Measurements from ENCODE around the gene GTSE1.
A peak's percentile ranks its signal among the peaks of the same experiment; 100 is the strongest.

GTSE1 gene

DNA sequence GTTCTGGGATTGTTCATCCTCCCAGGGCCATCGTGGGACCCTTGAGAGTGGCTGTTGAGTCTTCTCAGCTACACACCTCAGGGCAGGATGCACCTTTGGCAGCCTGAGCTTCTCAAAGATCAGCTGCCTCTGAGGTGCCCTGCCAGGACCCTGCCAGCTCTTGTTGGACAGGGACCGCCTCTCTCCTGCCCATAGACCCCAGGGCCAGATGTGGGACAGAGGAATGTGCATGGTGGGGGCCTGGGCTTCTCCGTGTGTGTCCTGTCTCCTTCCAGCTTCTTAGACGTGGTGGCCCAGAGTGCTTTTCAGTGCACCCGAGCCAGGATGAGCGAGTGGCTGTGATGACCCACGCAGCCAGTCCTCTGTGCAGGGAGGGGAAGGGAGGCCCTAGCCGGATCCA is 32.9 kb downstream of the GTSE1 start:
- no peak for DNase-seq

GRCh38 chr22:46330426-46330825 is 33.8 kb downstream of the GTSE1 start:
- no peak for DNase-seq

DNA sequence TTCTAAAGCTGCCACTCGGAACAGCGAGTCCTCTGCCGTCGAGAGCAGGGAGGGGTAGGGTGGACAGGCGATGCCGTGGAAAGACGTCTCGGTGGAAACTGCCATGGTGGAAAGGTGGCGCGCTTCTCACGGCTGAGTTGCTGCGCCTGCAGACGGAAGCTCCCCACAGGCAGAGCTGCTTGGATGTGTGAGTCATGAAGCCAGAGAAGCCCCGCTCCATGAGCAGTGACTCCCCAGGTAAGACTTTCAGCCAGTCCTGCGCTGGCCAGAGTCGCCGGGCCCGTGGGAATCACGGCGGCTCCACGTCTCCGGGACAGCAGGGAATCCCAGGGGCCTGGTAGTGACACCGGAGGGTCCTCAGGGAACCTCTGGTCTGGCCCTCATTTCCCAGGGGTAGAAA is 34.8 kb downstream of the GTSE1 start:
- DNase-seq = no peak

DNA sequence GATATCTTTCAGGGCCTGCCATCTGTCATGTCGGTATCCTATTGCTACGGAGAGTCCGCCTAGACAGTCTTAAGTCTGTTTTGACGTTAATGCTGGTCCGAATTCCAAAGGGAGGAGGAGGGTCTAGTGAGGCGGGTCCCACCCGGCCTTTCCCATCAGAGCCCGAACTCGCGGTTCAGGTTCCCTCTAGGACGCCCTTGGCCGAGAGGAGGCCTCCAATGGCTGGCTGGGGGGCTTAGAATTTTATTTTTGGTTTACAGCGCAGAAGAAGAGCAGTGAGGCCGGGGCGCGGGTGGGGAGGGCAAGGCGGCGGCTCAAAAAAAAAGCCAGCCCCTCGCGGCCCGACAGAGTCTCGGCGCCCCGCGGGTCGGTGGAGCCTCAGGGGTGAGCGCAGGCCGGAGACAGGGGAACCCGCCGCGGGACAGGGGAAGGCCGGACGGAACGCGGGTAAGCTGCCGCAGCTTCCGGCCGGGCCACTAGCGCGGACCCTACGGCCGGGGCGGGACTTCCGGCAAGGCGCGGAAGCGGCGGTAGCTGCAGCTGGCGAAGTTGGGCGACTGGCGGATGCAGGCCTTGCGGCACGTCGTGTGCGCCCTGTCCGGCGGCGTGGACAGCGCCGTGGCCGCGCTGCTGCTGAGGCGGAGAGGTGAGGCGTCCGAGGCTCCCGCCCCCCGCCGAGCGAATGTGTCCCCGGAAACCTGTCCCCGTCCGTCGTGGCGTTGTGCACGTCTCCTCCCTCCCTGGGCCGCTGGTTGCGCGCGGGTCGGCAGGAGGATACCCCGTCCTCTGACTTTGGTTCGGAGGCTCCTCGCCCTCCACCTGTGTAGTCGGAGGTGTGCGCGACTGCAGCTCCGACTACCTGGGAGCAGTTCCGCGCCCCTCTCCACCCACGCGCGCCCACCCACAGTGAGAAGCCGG is 38.8 kb downstream of the GTSE1 start, which contains the start of gene TRMU:
TRMU (plus strand) TSS at position 514 of the 918 bp plus-strand sequence; CDS start at position 565, 51 bp downstream.
- peak; percentile 19 for DNase-seq

- no peak for DNase-seq
Observed at GRCh38 chr22:46336119-46337078, 39.7 kb downstream of the GTSE1 start.

- DNase-seq = no peak
Observed at GRCh38 chr22:46337870-46338269, 41.2 kb downstream of the GTSE1 start.

GRCh38 chr22:46338636-46339035 is 42.0 kb downstream of the GTSE1 start:
- DNase-seq = no peak

- no peak for DNase-seq
Observed at GRCh38 chr22:46339956-46340355, 43.3 kb downstream of the GTSE1 start.

- DNase-seq = no peak
Observed at GRCh38 chr22:46340676-46341075, 44.0 kb downstream of the GTSE1 start.

GRCh38 chr22:46346680-46347405 is 50.2 kb downstream of the GTSE1 start:
- DNase-seq = no peak

DNA sequence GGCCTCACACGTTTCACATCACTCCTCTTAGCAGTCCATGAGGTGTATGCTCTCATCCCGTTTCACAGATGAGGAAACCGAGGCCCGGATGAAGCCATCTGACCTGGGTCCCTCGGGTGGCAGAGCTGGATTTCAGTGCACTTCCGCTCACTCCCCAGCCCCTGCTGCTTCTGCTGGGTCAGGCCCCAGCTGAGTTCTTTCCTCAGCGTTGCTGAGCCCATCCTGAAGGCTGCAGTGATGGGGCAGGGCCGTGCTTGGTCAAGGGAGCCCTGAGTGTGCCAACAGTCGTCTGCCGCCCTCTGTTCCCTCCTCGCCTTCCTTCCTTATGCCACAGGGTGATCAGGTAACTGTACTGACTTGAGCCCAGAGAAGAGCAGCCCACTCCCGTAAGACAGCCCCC is 51.0 kb downstream of the GTSE1 start:
- DNase-seq = no peak

- no peak for DNase-seq
Observed at GRCh38 chr22:46348099-46348695, 51.5 kb downstream of the GTSE1 start.

- DNase-seq = no peak
Observed at GRCh38 chr22:46349238-46349637, 52.6 kb downstream of the GTSE1 start.

DNA sequence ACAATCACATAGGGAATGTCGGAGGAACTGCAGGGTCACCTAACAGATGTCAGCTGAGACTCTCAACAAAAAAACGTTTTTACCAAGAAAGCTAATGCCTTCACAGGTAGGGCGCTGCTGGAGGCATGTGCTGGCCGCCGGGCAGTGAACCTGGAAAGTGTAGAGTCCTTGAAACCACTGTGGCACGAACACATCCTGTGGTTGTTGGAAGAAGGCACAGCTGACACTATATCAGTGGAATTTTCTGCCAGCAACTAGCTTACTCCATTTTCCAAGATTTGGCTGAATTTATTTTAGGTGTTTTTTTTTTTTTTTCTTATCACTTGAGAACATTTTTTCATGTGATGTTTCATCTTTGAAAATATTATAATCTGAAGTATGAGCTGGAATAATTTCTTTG is 53.0 kb downstream of the GTSE1 start:
- no peak for DNase-seq

DNA sequence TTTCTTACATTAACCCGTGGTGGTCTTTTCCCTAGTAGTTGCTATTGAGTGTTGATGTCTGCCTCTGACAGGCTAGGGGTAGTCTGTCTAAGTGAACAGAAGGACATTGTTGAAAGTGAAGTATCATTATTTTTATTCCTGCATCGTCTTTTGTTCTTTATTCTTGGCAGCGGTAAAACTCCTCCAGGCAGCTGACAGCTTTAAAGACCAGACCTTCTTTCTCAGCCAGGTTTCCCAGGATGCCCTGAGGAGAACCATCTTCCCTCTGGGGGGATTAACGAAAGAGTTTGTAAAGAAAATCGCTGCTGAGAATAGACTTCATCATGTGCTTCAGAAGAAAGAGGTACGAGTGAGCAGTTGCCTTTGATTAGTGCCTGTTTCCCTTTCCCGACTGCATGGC is 53.5 kb downstream of the GTSE1 start:
- DNase-seq = no peak

GRCh38 chr22:46350646-46351045 is 54.0 kb downstream of the GTSE1 start:
- no peak for DNase-seq

DNA sequence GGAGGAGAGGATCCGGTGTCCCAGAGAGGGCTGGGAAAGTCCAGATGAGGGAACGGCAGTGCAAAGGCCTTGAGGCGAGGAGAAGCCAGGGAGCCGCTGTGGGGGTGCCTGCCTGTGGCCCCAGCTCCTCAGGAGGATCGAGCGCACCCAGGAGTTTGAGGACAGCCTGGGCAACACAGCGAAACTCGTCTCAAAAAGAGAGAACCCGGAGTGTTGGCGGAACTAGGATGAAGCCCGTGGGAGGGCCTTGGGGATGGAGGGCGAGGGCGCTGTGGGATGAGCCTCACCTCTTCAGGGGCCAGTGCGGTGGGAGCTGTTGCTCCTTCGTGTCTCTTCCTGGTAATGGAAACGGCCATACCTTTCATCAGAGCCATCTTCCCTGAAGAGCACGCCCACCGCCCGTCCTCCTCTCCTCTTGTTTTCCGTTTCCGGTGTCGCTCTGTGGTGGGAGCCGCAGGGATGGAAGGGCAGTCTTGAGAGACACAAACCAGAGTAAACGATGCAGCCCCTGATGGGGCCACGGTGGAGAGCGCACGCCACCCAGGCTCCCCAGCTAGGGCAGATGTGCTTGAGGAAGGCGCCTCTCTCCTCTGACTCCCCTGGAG is 54.6 kb downstream of the GTSE1 start:
- no peak for DNase-seq

DNA sequence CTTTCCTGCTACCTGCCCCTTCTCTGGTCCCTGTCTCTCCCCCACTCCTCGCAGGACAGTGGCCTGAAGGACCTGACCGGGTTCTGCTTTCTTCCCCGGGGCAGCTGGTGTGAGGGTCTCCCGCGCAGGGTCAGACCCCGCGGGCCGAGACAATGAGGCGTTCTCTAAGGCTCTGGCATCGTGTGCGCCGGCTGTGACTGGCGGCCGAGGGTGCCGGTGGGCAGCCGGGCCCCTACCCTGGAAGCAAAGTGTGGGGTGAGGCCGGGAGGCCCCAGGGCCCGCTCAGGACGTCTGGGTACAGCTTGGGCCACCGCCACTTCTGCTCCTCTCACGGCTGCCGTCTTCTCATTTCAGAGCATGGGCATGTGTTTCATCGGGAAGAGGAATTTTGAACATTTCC is 55.1 kb downstream of the GTSE1 start:
- no peak for DNase-seq

- DNase-seq = no peak
Observed at GRCh38 chr22:46352276-46352675, 55.6 kb downstream of the GTSE1 start.

DNA sequence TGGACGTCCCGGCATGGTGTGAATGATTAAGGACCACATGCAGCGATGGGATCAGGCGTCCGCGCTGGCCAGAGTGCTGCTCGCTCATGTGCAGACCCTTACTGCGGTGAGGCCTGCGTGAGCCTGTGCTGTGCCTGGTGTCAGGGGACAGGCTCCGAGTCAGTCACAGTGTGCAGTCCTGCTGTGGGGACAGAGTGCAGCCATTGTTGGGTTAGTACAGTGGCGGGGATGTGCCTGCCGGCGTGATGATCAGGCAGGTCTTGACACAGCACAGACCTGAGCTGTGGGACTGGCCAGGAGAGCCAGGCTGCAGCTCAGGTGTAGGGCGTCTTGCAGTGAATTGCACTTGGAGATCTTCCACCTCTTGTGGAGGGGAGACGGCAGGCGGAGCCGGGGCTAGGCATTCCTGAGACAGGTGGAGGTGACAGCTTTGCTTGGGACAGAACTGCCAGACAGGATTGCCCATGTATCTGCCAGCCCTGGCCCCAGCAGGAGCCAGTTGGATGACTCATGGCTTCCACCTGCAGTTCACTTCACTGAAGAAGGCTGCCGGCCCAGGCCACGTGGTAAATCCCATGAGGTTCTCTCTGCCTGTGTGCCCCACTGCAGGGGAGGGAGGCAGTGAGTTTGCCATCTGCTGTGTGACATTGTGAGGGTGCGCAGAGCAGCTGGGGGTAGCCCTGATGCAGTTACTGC is 56.2 kb downstream of the GTSE1 start:
- no peak for DNase-seq

DNA sequence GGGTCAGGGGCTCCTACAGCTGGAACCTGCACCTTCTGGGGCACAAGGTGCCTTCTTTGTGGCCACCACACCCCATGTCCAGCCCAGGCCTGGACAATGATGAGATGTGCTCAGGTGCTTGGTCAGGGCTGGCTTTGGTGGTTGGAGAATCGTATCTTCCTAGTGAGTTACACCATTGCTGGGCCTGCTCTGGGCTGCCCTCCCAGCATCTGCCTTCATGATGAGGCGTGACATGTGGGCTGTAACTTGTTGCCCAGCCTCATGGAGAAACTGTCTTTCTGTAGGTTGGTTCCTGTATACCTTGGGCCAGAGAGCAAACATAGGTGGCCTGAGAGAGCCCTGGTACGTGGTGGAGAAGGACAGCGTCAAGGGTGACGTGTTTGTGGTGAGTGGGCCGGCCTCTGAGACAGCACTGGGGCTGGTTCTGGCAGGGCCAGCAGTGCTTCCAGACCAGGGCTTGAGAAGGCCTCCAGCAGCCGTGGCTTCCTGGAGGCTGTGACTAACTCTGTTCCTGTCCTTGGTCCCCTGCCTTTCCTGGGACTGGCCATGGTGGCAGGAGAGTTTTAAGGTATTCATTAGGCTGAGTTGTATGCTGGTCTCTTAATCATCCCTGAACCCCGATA is 56.9 kb downstream of the GTSE1 start:
- no peak for DNase-seq

Data from NCI-H1092 (cell line).